GM21529 (cell line): Measurements from ENCODE around the gene SMIM3.
"Not testable (repeated sequence)": the region's sequence is repeated elsewhere in the genome, so short reads cannot be mapped to it uniquely, and the experiment has no call there.

Experiments used
- ATAC-seq: cut with Tn5 transposase; IDR thresholded peaks from one replicate; pipeline ENCODE4 v1.9.1; 2021; ENCODE audit not compliant: unreplicated experiment

SMIM3 gene

DNA sequence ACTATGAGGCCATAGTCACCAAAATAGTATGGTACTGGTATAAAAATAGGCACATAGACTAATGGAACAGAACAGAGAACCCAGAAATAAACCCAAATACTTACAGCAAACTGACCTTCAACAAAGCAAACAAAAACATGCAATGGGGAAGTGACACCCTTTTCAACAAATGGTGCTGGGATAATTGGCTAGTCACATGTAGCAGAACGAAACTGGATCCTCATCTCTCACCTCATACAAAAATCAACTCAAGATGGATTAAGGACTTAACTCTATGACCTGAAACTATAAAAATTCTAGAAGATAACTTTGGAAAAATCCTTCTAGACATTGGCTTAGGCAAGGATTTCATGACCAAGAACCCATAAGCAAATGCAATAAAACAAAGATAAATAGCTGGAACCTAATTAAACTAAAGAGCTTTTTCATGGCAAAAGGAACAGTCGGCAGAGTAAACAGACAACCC, 14.9 kb downstream of the SMIM3 start:
- not testable (repeated sequence) for ATAC-seq

DNA sequence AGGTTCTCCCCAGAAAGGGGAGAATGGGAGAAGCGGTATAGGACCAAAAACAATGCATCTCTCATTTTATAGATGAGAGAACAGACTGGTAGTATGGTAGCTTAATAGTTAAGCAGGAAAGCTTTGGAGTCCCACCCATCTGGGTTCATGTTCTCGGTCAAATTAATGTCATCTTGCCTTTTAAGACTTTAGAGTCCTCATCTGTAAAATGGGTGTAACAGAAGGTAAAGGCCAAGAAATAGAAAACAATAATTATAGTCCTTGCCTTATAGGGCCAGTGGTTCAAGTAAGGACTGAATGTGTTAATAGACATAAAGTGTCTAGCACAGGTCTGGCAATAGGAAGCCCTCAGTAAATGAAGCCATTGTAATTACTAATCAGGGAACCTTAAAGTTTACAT, 16.4 kb downstream of the SMIM3 start:
- ATAC-seq, result no peak

DNA sequence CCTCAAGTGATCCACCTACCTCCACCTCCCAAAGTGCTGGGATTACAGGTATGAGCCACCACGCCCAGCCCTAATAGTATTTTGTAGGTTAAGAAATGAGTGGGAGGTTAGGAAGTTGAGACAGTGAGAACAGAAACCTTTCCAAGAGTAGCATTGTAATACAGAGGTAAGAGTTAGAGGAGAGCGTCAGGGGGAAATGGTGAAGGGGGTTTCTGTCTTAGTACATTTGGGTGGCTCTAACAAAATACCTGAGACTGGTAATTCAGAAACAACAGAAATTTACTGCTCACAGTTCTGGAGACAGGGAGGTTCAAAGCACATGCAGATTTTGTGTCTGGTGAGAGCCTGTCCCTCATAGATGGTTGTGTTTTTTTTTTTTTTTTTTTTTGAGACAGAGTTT, 18.8 kb downstream of the SMIM3 start:
- ATAC-seq, result no peak

DNA sequence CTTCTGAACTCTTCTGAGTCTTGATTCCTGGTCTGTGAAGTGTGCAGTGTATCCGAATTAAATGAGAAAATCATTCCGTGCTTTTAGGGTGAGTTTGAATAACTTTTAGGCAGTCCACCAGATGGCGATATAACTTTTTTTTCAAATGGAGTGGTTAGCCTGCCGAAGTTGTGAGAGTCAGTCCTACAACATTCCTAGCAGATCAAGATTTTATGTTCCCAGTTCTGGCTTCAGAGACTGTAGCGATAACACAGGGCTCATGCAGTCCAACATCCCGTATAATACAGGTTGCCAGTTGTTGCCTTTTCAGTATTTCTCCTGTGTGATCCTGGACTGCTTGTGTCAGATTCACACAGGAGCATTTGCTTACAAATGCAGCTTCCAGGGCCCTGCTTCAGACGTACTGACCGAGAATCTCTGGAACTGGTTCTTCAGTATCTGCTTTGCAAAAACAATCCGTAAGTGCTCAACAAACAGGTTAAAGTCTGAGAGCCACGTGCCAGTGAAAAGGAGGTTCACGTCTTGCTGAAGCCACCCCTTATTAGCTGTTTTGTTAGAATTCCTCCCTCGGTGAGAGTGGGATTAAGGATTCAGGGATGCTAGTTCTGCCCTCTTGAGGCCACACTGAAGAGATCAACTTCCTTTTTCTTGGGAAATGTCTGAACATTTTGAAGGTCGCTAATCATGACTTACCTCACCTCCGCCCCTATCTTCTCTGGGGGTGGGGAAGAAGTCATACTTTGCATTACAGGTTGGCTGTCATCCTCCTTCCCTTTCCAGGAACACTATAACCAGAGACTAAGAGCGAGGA, 22.8 kb downstream of the SMIM3 start:
- ATAC-seq, result no peak

DNA sequence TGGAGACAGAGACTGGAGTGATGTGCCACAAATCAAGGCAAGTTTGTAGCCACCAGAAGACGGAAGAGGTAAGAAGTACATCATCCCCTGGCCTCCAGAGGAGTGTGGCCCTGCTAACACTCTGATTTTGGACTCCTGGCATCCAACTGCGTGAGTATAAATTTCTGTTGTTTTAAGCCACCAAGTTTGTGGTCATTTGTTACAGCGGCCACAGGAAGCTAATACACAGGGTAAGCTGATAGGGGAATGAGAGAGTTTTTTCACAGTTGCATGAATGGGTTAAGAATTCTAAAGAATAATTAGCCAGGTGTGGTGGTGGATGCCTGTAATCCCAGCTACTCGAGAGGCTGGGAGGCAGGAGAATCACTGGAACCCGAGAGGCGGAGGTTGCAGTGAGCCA, 25.8 kb downstream of the SMIM3 start:
- no peak for ATAC-seq

DNA sequence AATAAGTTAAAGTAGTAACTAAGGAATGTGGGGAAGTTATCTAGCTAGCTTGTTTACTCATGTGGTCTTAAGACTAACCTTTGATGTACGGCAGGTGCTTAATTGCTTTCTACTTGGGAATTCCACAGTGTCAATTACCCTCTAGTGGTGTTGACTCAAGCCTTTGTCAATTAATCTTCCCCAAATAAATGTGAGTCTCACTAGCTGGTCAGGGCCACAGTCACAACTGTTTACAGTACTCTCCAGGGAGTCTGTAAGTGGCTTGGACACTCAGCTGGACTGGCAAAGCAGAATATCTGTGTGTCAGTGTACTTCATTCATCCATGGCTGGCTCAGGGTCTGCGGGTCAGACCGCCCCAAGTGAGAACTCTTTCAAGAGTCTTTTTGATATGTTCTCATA, 30.8 kb downstream of the SMIM3 start:
- no peak for ATAC-seq

DNA sequence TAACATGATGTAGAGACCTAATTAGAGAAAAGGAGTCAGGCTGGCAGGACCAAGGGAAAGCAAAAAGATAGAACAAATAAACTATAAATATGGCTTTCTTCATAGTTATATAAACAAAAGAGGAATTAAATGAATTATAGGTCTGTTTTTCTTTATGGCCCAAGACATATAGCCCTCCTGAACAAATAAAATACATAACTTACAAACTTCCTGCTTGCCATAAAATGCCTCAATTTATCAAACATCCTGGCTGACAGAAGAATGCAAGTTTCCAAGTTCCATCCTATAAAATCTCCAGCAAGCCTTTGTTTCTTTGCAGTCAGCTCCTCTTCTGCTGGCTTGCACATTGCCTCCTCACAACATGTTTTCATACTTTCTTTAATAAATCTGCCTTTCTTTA, 36.5 kb downstream of the SMIM3 start:
- no peak for ATAC-seq

DNA sequence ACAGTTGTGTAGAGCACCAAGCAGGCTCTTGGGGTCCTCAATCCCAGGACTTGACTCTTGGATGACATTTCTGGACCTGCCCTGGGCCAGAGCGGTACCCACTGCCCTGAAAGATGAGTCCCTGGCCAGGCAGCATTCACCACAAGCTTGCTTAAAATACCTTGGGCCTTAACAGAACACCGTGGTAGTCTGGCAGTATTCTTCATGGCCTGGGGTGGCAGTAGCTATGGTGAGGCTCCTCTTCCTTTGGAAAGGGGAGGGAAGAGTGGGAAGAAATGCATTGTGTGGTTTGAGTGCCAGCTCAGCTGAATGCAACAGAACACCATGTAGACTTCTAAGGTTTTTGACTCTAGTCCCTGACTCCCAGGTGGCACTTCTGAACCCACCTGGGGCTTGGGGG, 38.4 kb downstream of the SMIM3 start:
- ATAC-seq, result no peak

DNA sequence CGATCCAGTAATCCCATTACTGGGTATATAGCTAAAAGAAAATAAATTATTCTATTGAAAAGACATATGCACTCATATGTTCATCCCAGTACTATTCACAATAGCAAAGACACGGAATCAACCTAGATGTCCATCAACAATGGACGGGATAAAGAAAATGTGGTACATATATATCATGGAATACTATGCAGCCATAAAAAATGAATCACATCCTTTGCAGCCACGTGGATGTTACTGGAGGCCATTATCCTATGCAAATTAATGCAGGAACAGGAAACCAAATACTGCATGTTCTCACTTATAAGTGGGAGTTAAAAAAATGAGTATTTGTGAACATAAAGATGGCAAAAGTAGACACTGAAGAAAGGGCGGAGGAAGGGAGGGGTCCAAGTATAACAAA, 51.2 kb downstream of the SMIM3 start:
- no peak for ATAC-seq

DNA sequence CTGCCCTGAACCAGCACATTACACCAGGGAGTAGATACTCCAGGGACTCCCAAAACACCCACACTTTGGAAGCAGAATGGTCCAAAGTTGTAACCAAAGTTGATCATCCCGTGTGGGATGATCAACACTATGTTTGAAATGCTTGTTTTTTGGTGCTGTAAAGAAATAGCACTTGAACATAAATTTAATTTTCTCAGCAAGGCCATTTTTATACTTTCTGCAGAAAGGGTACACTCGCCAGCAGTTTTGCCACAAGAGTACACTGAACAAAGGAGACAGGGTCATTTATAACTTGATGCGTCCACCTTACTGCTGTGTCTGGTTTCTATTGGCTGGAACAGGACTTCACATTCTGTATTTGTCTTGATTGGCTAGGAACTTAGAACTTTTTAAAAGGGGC, 53.3 kb downstream of the SMIM3 start:
- ATAC-seq, result not testable (repeated sequence)

DNA sequence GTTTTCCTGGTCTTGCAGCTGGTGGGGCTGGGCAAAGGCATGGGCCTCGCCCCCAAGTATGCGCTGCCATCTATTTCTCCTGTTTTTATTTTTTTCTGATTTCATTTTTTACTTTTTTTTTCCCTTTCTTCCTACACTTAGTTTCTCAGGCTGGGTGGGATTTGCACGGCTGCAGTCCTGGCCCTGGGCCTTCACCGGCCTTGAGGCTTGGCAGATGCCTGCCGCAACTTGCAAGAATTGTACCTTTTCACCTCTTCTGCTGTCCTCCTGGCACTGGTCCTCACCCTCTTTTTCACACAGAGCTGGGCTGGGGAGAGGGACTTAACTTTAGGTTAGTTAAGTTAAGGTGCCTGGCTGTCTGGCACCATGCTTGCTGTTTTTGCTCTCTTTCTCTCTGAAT, 57.5 kb downstream of the SMIM3 start:
- ATAC-seq, result no peak

DNA sequence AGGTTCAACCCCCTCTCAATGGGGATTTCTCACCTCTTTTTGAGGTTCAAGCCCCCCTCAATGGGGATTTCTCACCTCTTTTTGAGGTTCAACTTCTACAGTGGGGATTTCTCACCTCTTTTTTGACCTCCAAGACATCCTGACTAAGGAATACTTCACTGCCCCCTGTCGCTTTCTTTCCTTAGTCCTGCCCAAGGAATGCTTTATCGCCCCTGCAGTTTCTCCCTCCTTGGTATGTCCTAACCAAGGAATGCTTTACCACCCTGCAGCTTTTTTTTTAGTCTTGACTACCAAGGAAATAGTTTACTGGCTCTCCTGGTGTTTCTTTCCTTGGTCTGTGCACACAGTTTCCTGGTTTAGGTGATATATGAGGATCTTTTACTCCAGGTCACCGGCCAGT, 58.1 kb downstream of the SMIM3 start:
- ATAC-seq, result no peak

DNA sequence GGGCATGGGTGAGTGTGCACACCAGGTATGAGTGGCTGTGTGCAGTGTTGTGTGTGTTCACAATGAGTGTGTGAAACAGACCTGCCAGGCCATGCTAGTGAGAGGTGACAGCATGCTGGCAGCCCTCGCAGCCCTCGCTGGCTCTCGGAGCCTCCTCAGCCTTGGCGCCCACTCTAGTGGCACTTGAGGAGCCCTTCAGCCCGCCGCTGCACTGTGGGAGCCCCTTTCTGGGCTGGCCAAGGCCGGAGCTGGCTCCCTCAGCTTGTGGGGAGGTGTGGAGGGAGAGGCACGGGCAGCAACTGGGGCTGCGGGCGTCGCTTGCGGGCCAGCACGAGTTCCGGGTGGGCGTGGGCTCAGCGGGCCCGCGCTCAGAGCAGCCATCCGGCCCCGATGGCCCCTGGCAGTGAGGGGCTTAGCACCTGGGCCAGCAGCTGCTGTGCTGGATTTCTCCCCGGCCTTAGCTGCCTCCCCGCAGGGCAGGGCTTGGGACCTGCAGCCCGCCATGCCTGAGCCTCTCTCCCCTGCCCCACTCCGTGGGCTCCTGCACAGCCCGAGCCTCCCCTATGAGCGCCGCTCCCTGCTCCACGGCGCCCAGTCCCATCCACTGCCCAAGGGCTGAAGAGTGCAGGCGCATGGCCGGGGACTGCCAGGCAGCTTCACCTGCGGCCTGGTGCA, 66.8 kb downstream of the SMIM3 start:
- ATAC-seq, result not testable (repeated sequence)

DNA sequence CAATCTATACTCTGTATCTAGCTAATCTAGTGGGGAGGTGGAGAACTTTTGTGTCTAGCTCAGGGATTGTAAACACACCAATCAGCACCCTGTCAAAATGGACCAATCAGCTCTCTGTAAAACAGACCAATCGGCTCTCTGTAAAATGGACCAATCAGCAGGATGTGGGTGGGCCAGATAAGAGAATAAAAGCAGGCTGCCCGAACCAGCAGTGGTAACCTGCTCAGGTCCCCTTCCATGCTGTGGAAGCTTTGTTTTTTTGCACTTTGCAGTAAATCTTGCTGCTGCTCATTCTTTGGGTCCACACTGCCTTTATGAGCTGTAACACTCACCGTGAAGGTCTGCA, 67.7 kb downstream of the SMIM3 start, which contains the start of gene IRGM:
TSS of gene IRGM (plus strand) at position 214 of the 346 bp plus-strand sequence. CDS start 1,603 bp downstream, outside the sequence.
- ATAC-seq, result not testable (repeated sequence)
